ENCODE data around the gene NUP85.
"Not testable (repeated sequence)": the region's sequence is repeated elsewhere in the genome, so short reads cannot be mapped to it uniquely, and the experiment has no call there.

The NUP85 gene

GRCh38 chr17:75270218-75270965 is 64.9 kb downstream of the NUP85 start:
- peak; percentile 56 for DNase-seq

GRCh38 chr17:75270966-75271232 is 65.4 kb downstream of the NUP85 start, which contains the start of gene MIF4GD:
Gene MIF4GD, minus strand, starts transcription at chr17:75271231. Its CDS starts 1,036 bp downstream, at chr17:75270195.
- DNase-seq = no peak

GRCh38 chr17:75271233-75271954 is 65.9 kb downstream of the NUP85 start:
- peak; percentile 73 for DNase-seq

GRCh38 chr17:75271955-75272847 is 66.7 kb downstream of the NUP85 start:
- DNase-seq = no peak

GRCh38 chr17:75272848-75273184 is 67.3 kb downstream of the NUP85 start:
- DNase-seq = no peak

GRCh38 chr17:75273977-75274708 is 68.7 kb downstream of the NUP85 start:
- no peak for DNase-seq

GRCh38 chr17:75277664-75278071 is 72.2 kb downstream of the NUP85 start:
- no peak for DNase-seq

- not testable (repeated sequence) for DNase-seq
Observed at GRCh38 chr17:75280189-75280588, 74.7 kb downstream of the NUP85 start.

GRCh38 chr17:75285123-75285522 is 79.6 kb downstream of the NUP85 start:
- DNase-seq = no peak
